Thyroid gland (tissue), 4 donors: Measurements from ENCODE around the gene RNF151. TPM values are rescaled to one million over a fixed set of nuclear protein-coding genes. Genes with fewer than 3 reads are reported as not detected.

Experiments used
- DNase-seq, 2 donors: peaks; one replicate each; pipeline ENCODE4 v3.0.0-alpha.2; 2019
- H3K27ac ChIP-seq, 3 donors: fragments of 200-600 bp; sonication (generic); 1 replicate in 2 of 3; 2 replicates in 1 of 3; pipeline ENCODE4 v1.5.1; 2016 to 2019; ENCODE audit warnings: mild to moderate bottlenecking in 1 of 3, moderate library complexity in 1 of 3
- H3K27me3 ChIP-seq: fragments of 200-600 bp; sonication (generic); one replicate; pipeline ENCODE4 v1.5.1; 2019
- H3K36me3 ChIP-seq, 2 donors: fragments of 200-600 bp; sonication (generic); one replicate each; pipeline ENCODE4 v1.5.1; 2016 to 2019
- H3K4me1 ChIP-seq, 2 donors: fragments of 200-600 bp; sonication (generic); one replicate each; pipeline ENCODE4 v1.5.1; 2017 to 2019
- H3K4me3 ChIP-seq, 3 donors: fragments of 200-600 bp; sonication (generic); replicated peaks in 1 of 3; 1 replicate in 2 of 3; 2 replicates in 1 of 3; pipeline ENCODE4 v1.5.1; 2016; ENCODE audit warnings: mild to moderate bottlenecking in 1 of 3
- H3K9me3 ChIP-seq: fragments of 200-600 bp; sonication (generic); one replicate; pipeline ENCODE4 v1.5.1; 2017
- POLR2A ChIP-seq, 2 donors: fragments of 450-650 bp; IDR thresholded peaks; one replicate each; pipeline ENCODE4 v1.6.1; 2017; ENCODE audit warnings: antibody characterized with exemption in 2 of 2, mild to moderate bottlenecking in 2 of 2, moderate library complexity in 1 of 2
- WGBS, 2 donors: methylation state at CpG; one replicate each; pipeline ENCODE4 v1.1.5; 2017; 5-methylcytosine and 5-hydroxymethylcytosine counted together
- intact Hi-C: fragments of 100-400 bp; cut with DNase I; formaldehyde crosslinking; loops from one replicate; pipeline ENCODE4 v1.15.1; 2023
- total RNA-seq, 4 donors: library from RNA; depleted of rRNA; stranded (reverse); fragments of >200 nt; gene quantifications; one replicate each; pipeline ENCODE4 v1.2.3, GENCODE V29; 2016
- TF ChIP-seq, protein P1 (sequence below), 6 experiments: fragments of 200-600 bp in 3 of 6; fragments of 450-650 bp in 3 of 6; sonication (generic) in 3 of 6; IDR thresholded peaks; one replicate each; pipeline ENCODE4 v1.5.1; 2016 to 2019; ENCODE audit warnings: antibody characterized with exemption in 6 of 6, mild to moderate bottlenecking in 2 of 6, inconsistent platforms in 1 of 6, moderate library complexity in 1 of 6

The RNF151 gene
- total RNA-seq, 4 donors from 2014 or later = not detected

DNA sequence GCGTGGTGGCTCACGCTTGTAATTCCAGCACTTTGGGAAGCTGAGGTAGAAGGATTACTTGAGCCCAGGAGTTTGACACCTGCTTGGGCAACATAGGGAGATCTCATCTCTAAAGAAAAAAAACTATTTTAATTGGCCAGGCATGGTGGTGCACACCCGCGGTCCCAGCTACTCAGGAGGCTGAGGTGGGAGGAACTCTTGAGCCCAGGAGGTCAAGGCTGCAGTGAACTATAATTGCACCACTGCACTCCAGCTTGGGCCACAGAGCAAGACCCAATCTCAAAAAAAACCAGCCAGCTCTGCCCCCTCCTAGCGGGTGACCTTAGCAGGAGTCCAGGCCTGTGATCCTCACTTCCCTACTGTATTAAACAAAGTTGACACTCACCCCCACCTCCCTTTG is 42.6 kb upstream of the RNF151 start:
- TF ChIP-seq, protein P1, sequence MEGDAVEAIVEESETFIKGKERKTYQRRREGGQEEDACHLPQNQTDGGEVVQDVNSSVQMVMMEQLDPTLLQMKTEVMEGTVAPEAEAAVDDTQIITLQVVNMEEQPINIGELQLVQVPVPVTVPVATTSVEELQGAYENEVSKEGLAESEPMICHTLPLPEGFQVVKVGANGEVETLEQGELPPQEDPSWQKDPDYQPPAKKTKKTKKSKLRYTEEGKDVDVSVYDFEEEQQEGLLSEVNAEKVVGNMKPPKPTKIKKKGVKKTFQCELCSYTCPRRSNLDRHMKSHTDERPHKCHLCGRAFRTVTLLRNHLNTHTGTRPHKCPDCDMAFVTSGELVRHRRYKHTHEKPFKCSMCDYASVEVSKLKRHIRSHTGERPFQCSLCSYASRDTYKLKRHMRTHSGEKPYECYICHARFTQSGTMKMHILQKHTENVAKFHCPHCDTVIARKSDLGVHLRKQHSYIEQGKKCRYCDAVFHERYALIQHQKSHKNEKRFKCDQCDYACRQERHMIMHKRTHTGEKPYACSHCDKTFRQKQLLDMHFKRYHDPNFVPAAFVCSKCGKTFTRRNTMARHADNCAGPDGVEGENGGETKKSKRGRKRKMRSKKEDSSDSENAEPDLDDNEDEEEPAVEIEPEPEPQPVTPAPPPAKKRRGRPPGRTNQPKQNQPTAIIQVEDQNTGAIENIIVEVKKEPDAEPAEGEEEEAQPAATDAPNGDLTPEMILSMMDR (IDR thresholded peaks at IDR 0.05) = no peak
- TF ChIP-seq POLR2A (IDR thresholded peaks at IDR 0.05) = no peak
- peaks cover 7% of the 10 kb centered on the region for H3K27me3 ChIP-seq
- H3K9me3 ChIP-seq = no peaks in the 10 kb centered on the region
- no peaks in the 10 kb centered on the region for H3K36me3 ChIP-seq
- intact Hi-C loops = no loop called here
- H3K4me3 ChIP-seq = no peak overlapping the region
- no peak for DNase-seq
- H3K27ac ChIP-seq = no peak overlapping the region
- peaks cover 0 to 11% of the 10 kb centered on the region in 2 donors for H3K4me1 ChIP-seq
- 82 to 86% methylated on average over 5 of the region's 5 CpGs for WGBS, 2 donors

DNA sequence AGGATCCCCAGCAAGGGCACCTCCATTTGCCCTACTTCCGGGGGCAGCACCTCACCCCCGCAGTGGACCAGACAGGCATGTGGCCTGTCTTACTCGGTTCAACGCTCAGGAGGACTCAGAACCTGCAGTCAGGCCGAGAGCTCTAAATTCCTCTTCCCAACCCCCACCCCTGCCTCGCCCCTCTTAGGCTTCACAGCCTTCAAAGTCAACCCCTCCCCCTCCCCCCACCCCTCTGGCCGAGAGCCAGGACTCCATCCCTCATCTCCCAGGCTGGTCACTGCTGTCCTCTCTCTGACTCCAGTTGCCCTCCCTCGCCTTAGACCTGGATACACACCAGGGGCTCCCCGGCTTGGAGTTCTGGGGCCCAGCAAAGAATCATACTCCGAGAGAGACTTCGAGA is 40.4 kb upstream of the RNF151 start:
- WGBS, 2 donors = 34 to 39% methylated on average over 7 to 11 of the region's 11 CpGs
- Histone ChIP-seq H3K4me1 (peaks cover 0 to 19% of the 10 kb centered on the region in 2 donors), H3K36me3 (no peaks in the 10 kb centered on the region), H3K27ac (peak overlapping the region in 1 of 3 donors; percentile 10), H3K4me3 (no peak overlapping the region), H3K9me3 (no peaks in the 10 kb centered on the region), H3K27me3 (no peaks in the 10 kb centered on the region)
- DNase-seq = peak in 1 of 2 donors; percentile 23
- intact Hi-C loops = loop anchor here (2.0 kb wide), 1 partner anchor 63 kb away; no protein-coding TSS in a partner anchor
- TF ChIP-seq, protein P1 (IDR thresholded peaks at IDR 0.05) = no peak
- no peak for TF ChIP-seq POLR2A (IDR thresholded peaks at IDR 0.05)

DNA sequence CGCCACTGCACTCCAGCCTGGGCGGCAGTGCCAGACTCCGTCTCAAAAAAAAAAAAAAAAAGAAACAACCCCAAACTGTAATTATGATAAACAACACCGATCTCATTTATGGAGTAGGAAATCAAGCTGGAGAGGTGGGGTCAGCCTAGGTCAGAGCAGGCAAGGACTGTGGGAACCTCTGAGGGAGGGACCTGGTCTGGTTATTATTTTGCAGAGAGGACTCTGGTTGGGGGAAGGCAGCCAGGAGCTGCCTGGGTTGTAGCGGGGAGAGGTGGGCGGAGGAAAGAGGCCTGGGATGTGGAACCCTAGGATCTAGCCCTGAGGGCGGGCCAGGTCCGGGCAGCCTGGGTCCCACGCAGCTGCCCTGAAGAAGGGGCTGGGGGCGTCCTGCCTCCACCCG is 37.6 kb upstream of the RNF151 start:
- Histone ChIP-seq H3K27me3 (no peaks in the 10 kb centered on the region), H3K4me1 (peaks cover 0 to 16% of the 10 kb centered on the region in 2 donors), H3K27ac (peak overlapping the region in 2 of 3 donors; percentile 57 to 76), H3K9me3 (no peaks in the 10 kb centered on the region), H3K36me3 (no peaks in the 10 kb centered on the region), H3K4me3 (peak overlapping the region in 2 of 3 donors; percentile 14 to 69)
- 28 to 41% methylated on average over 7 to 9 of the region's 11 CpGs for WGBS, 2 donors
- TF ChIP-seq POLR2A (IDR thresholded peaks at IDR 0.05) = no peak
- TF ChIP-seq, protein P1 (IDR thresholded peaks at IDR 0.05) = no peak
- DNase-seq = peak in 1 of 2 donors; percentile 44
- intact Hi-C loops = no loop called here

GRCh38 chr16:1929578-1930337 is 36.9 kb upstream of the RNF151 start:
- H3K4me1 ChIP-seq = peaks cover 0 to 16% of the 10 kb centered on the region in 2 donors
- TF ChIP-seq, protein P1 (IDR thresholded peaks at IDR 0.05) = peak; percentile 36 to 100 (median 100)
- peak in 1 of 2 donors; percentile 44 for TF ChIP-seq POLR2A (IDR thresholded peaks at IDR 0.05)
- intact Hi-C loops = no loop called here
- WGBS, 2 donors = 36 to 90% methylated on average over 6 to 17 of the region's 70 CpGs
- H3K4me3 ChIP-seq = peak overlapping the region in 2 of 3 donors; percentile 14 to 69
- H3K36me3 ChIP-seq = no peaks in the 10 kb centered on the region
- peak overlapping the region in 2 of 3 donors; percentile 57 to 76 for H3K27ac ChIP-seq
- H3K27me3 ChIP-seq = no peaks in the 10 kb centered on the region
- no peaks in the 10 kb centered on the region for H3K9me3 ChIP-seq
- DNase-seq = peak; percentile 88 to 90

DNA sequence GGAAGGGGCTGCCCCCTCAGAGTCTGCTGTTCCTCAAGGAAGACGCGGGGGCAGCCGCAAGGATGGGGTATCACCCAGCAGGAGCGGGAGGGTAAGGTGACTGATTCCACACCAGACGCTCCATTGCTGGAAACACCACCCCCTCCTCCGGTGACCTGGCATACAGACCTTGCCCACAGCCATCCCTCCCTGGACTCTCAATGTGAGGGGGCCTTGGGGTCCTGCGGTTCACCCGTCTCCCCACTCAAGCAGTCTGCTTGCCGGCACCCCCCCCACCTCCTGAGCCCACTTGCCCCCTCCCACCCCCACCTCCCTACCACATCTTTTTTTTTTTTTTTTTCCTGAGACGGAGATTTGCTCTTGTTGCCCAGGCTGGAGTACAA is 36.3 kb upstream of the RNF151 start:
- Histone ChIP-seq H3K4me3 (no peak overlapping the region), H3K4me1 (peaks cover 0 to 16% of the 10 kb centered on the region in 2 donors), H3K36me3 (no peaks in the 10 kb centered on the region), H3K9me3 (no peaks in the 10 kb centered on the region), H3K27me3 (no peaks in the 10 kb centered on the region), H3K27ac (no peak overlapping the region)
- no peak for TF ChIP-seq POLR2A (IDR thresholded peaks at IDR 0.05)
- TF ChIP-seq, protein P1 (IDR thresholded peaks at IDR 0.05) = no peak
- WGBS, 2 donors = 81 to 88% methylated on average over 9 to 10 of the region's 10 CpGs
- DNase-seq = no peak
- intact Hi-C loops = no loop called here
